GM21360 (cell line): ENCODE measurements around the gene PRG3.
"Not testable (repeated sequence)": the region's sequence is repeated elsewhere in the genome, so short reads cannot be mapped to it uniquely, and the experiment has no call there.

Experiments used
- ATAC-seq: cut with Tn5 transposase; IDR thresholded peaks from one replicate; pipeline ENCODE4 v1.9.1; 2021; ENCODE audit warnings: mild to moderate bottlenecking, moderate library complexity; ENCODE audit not compliant: unreplicated experiment

The PRG3 gene

GRCh38 chr11:57341250-57341808 is 39.6 kb downstream of the PRG3 start:
- ATAC-seq = no peak

- no peak for ATAC-seq
Measured at GRCh38 chr11:57340039-57340615, 40.8 kb downstream of the PRG3 start.

DNA sequence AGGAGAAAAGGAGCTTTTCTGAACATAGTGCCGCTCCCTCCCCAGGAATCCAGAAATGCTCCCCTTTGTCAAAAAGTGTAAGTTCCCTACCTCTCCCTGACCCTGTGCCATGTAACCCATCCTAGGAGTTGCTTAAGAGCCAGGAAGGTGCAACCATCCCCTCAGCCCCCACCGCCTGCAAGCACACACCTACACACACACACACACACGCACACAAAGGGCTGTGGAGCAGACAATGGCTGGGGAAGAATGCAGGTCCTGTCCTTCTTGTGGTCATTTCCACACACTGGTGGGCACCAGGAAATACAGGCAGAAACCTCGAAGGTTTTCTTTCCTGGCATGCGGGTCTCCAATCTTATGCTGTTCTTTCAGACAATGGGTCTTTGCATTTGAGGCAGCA is 41.6 kb downstream of the PRG3 start:
- ATAC-seq = no peak

- no peak for ATAC-seq
Measured at GRCh38 chr11:57338142-57338541, 42.8 kb downstream of the PRG3 start, which contains the start of gene P2RX3. P2RX3 (plus strand) TSS chr11:57338352; CDS start chr11:57338551, 199 bp downstream.

GRCh38 chr11:57336856-57337255 is 44.1 kb downstream of the PRG3 start:
- ATAC-seq = not testable (repeated sequence)

- ATAC-seq = peak; percentile 2
Measured at GRCh38 chr11:57336111-57336666, 44.8 kb downstream of the PRG3 start.

- ATAC-seq = peak; percentile 99
Measured at GRCh38 chr11:57335343-57336110, 45.4 kb downstream of the PRG3 start, which contains the start of gene SSRP1. SSRP1 (minus strand) TSS chr11:57335892; CDS start chr11:57335121, 771 bp downstream.

DNA sequence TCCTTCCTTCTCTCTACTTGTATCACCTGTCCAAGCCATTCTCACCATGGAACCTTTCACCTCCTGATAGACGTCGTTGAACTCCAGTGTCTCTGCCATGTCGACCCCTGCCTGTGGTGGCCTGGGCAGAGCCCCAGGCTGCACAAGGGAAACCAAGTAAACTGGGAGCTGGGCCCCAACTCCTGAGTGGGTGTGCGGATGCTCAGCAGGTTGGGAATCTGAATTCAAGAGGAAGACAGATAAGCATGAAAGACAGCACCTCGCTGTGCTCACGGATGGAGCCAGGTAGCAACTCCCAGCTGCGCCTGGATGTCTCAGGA is 46.0 kb downstream of the PRG3 start:
- no peak for ATAC-seq

DNA sequence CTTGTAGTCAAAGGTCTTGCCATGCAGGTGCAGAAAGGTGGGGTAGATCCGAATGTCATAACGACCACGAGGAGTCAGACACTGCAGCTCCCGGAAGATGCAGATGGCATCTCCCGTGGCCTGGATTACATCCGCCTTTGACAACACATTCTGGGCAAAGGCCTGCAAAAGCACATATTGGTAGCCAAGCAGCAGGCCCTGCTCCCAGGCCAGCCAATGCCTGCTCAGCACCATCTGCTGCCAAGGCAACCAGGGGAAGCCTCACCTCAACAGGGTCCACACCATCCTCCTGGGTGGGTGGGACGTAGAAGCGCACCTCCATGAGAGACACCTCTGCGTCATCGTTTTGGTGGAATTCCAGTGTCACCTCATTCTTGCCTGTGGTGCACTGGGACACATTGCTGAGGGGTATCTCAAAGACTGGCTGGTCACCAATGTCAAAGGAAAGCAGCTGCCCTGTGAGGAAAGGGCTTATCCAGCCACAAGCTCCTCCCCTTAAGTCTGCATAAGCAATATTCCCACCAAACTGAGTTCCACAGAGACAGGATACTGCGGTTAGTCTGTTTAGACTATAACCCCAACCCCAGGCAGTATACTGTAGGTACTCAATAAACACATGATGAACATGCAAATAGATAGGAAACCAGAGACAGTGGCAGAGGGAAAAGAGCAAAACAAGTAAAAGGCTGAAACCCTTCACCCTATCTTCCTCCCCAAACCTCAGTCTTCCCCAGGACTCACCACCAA is 48.1 kb downstream of the PRG3 start:
- ATAC-seq = no peak

- ATAC-seq = no peak
Measured at GRCh38 chr11:57331720-57332119, 49.2 kb downstream of the PRG3 start.

- no peak for ATAC-seq
Measured at GRCh38 chr11:57330029-57330428, 50.9 kb downstream of the PRG3 start.

GRCh38 chr11:57327721-57328120 is 53.2 kb downstream of the PRG3 start:
- no peak for ATAC-seq
